HG03342 (cell line): ENCODE measurements around the gene RCBTB1.

Source experiments
- ATAC-seq: cut with Tn5 transposase; IDR thresholded peaks from one replicate; pipeline ENCODE4 v1.9.1; 2021; ENCODE audit warnings: mild to moderate bottlenecking, moderate library complexity; ENCODE audit not compliant: unreplicated experiment

RCBTB1 gene

GRCh38 chr13:49561062-49561410, 24.3 kb downstream of the RCBTB1 start:
- ATAC-seq: no peak

GRCh38 chr13:49560270-49561061, 24.9 kb downstream of the RCBTB1 start:
- no peak for ATAC-seq

GRCh38 chr13:49559006-49559405, 26.4 kb downstream of the RCBTB1 start:
- no peak for ATAC-seq

- ATAC-seq: no peak
Measured at GRCh38 chr13:49554387-49554786, 31.0 kb downstream of the RCBTB1 start.

GRCh38 chr13:49553888-49554287, 31.5 kb downstream of the RCBTB1 start:
- ATAC-seq: no peak

GRCh38 chr13:49550942-49551644, 34.3 kb downstream of the RCBTB1 start:
- no peak for ATAC-seq

GRCh38 chr13:49549289-49549688, 36.1 kb downstream of the RCBTB1 start:
- no peak for ATAC-seq

GRCh38 chr13:49546561-49546960, 38.8 kb downstream of the RCBTB1 start:
- no peak for ATAC-seq

- ATAC-seq: no peak
Measured at GRCh38 chr13:49545661-49546060, 39.7 kb downstream of the RCBTB1 start.

- ATAC-seq: no peak
Measured at GRCh38 chr13:49543656-49544055, 41.7 kb downstream of the RCBTB1 start.

GRCh38 chr13:49540552-49540951, 44.8 kb downstream of the RCBTB1 start:
- ATAC-seq: no peak

- no peak for ATAC-seq
Measured at GRCh38 chr13:49539746-49540145, 45.6 kb downstream of the RCBTB1 start.

- ATAC-seq: no peak
Measured at GRCh38 chr13:49539313-49539712, 46.0 kb downstream of the RCBTB1 start.

GRCh38 chr13:49538404-49538803, 47.0 kb downstream of the RCBTB1 start:
- no peak for ATAC-seq

- ATAC-seq: no peak
Measured at GRCh38 chr13:49536144-49536873, 49.0 kb downstream of the RCBTB1 start.

- ATAC-seq: no peak
Measured at GRCh38 chr13:49533591-49534269, 51.6 kb downstream of the RCBTB1 start.

GRCh38 chr13:49533011-49533410, 52.3 kb downstream of the RCBTB1 start:
- ATAC-seq: no peak

GRCh38 chr13:49532593-49532992, 52.8 kb downstream of the RCBTB1 start:
- ATAC-seq: no peak

GRCh38 chr13:49530457-49530856, 54.9 kb downstream of the RCBTB1 start:
- ATAC-seq: peak; percentile 56

GRCh38 chr13:49528161-49528560, 57.2 kb downstream of the RCBTB1 start:
- ATAC-seq: no peak

GRCh38 chr13:49527123-49527522, 58.2 kb downstream of the RCBTB1 start:
- ATAC-seq: no peak
